ENCODE results near the gene WDR86.

DNA sequence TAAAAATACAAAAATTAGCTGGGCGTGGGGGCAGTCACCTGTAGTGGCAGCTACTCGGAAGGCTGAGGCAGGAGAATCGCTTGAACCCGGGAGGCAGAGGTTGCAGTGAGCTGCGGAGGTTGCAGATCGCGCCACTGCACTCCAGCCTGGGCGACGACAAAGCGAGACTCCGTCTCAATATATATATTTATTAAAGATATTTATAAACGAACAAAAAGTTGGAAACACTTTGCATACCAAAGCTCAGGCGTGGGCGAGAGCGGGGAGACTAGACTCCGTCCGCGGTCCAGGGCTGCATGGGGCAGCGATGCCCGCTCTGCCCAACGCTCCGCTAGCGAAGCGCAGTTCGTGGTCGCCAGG, 38.0 kb upstream of the WDR86 start:
- TF ChIP-seq, protein P1, sequence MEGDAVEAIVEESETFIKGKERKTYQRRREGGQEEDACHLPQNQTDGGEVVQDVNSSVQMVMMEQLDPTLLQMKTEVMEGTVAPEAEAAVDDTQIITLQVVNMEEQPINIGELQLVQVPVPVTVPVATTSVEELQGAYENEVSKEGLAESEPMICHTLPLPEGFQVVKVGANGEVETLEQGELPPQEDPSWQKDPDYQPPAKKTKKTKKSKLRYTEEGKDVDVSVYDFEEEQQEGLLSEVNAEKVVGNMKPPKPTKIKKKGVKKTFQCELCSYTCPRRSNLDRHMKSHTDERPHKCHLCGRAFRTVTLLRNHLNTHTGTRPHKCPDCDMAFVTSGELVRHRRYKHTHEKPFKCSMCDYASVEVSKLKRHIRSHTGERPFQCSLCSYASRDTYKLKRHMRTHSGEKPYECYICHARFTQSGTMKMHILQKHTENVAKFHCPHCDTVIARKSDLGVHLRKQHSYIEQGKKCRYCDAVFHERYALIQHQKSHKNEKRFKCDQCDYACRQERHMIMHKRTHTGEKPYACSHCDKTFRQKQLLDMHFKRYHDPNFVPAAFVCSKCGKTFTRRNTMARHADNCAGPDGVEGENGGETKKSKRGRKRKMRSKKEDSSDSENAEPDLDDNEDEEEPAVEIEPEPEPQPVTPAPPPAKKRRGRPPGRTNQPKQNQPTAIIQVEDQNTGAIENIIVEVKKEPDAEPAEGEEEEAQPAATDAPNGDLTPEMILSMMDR (conservative IDR thresholded peaks at IDR 0.05) = no peak
- no peak for TF ChIP-seq EZH2 (IDR thresholded peaks at IDR 0.05; ENCODE audit: low read depth)
